HL-60 (cell line): Measurements from ENCODE around the gene VPS18.

Experiments
- DNase-seq, 2 experiments: peaks; one replicate each; pipeline ENCODE4 v3.0.0-alpha.2; 2010 to 2020; ENCODE audit warnings: low read depth in 1 of 2, low spot score in 1 of 2
- H3K27ac ChIP-seq: fragments of 250-450 bp; sonication (Bioruptor Pico); replicated peaks from 2 replicates; pipeline ENCODE4 v1.5.1; 2020; ENCODE audit warnings: mild to moderate bottlenecking, moderate library complexity
- H3K27me3 ChIP-seq: fragments of 250-450 bp; sonication (Bioruptor Pico); 2 replicates; pipeline ENCODE4 v1.5.1; 2021; ENCODE audit warnings: mild to moderate bottlenecking, moderate library complexity; ENCODE audit not compliant: insufficient read depth, poor library complexity, severe bottlenecking
- H3K4me3 ChIP-seq: replicated peaks from 2 replicates; pipeline ENCODE4 v1.5.1; 2011; ENCODE audit warnings: mild to moderate bottlenecking, control low read depth, low read length; ENCODE audit not compliant: insufficient read depth
- GABPA ChIP-seq: IDR thresholded peaks from 2 replicates; pipeline ENCODE4 v1.6.1; 2012; ENCODE audit warnings: low read depth
- POLR2AphosphoS5 ChIP-seq: IDR thresholded peaks from 2 replicates; pipeline ENCODE4 v1.6.1; 2012; ENCODE audit warnings: low read depth
- SPI1 ChIP-seq: IDR thresholded peaks from 2 replicates; pipeline ENCODE4 v1.6.1; 2012; ENCODE audit warnings: low read depth, mild to moderate bottlenecking, borderline replicate concordance
- TF ChIP-seq, protein P1 (sequence below): IDR thresholded peaks from one replicate; pipeline ENCODE4 v1.5.1; 2011; ENCODE audit warnings: low read length, control low read depth, inconsistent platforms; ENCODE audit not compliant: insufficient read depth
- TF ChIP-seq, protein P2 (sequence below): IDR thresholded peaks from 2 replicates; pipeline ENCODE4 v1.6.1; 2012; ENCODE audit warnings: low read depth; ENCODE audit not compliant: insufficient replicate concordance

VPS18 gene

DNA sequence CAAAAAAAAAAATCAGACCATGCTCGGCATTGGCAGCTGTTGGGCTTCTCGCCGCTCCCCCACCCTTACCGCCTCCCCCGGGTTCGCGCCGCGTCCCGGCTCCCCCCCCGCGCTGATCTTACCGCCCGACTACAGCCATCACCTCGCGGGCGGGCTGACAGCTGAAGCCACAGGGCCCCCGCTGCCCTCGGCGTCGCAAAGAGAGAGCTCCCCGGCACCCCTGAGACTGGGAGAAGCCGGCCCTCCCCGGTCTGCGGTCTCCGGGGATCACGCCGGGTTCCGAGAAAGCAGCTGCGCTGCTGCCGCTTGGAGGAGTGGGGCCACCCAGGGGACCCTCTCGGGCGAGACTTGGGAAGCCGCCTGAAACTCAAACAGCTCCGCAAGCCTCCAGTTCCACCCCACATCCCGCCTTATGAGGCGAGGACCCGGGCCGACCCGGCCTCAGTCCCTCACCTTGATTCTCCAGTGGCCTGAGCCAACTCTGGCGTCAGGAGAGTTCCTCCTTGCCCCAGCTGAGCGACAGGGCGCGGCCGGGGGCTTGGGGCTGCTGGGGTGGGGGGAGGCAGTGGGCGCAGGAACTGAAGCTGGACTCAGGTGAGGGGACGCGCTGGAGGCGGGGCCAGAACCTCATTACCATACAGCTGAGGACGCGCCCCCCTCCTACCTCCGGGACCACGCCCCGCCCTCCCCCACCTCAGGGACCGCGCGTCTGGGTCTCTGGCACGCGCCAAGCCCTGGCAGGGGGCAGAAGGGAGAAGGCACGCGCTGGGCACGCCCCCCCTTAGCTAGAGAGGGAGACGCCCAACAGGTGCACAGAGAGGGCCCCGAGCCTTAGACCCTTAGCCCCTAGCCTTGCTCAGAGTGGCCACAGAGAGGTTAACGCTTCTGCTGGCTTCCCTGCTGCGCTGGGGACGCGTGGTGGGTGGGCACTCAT lies 33.9 kb downstream of the VPS18 start:
- DNase-seq = peak in 1 of 2 experiments; percentile 29
- Histone ChIP-seq H3K27me3 (peaks cover 39% of the 10 kb centered on the region), H3K27ac (no peak overlapping the region), H3K4me3 (peak overlapping the region; percentile 32)
- TF ChIP-seq, protein P1, sequence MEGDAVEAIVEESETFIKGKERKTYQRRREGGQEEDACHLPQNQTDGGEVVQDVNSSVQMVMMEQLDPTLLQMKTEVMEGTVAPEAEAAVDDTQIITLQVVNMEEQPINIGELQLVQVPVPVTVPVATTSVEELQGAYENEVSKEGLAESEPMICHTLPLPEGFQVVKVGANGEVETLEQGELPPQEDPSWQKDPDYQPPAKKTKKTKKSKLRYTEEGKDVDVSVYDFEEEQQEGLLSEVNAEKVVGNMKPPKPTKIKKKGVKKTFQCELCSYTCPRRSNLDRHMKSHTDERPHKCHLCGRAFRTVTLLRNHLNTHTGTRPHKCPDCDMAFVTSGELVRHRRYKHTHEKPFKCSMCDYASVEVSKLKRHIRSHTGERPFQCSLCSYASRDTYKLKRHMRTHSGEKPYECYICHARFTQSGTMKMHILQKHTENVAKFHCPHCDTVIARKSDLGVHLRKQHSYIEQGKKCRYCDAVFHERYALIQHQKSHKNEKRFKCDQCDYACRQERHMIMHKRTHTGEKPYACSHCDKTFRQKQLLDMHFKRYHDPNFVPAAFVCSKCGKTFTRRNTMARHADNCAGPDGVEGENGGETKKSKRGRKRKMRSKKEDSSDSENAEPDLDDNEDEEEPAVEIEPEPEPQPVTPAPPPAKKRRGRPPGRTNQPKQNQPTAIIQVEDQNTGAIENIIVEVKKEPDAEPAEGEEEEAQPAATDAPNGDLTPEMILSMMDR = no peak
- TF ChIP-seq, protein P2, sequence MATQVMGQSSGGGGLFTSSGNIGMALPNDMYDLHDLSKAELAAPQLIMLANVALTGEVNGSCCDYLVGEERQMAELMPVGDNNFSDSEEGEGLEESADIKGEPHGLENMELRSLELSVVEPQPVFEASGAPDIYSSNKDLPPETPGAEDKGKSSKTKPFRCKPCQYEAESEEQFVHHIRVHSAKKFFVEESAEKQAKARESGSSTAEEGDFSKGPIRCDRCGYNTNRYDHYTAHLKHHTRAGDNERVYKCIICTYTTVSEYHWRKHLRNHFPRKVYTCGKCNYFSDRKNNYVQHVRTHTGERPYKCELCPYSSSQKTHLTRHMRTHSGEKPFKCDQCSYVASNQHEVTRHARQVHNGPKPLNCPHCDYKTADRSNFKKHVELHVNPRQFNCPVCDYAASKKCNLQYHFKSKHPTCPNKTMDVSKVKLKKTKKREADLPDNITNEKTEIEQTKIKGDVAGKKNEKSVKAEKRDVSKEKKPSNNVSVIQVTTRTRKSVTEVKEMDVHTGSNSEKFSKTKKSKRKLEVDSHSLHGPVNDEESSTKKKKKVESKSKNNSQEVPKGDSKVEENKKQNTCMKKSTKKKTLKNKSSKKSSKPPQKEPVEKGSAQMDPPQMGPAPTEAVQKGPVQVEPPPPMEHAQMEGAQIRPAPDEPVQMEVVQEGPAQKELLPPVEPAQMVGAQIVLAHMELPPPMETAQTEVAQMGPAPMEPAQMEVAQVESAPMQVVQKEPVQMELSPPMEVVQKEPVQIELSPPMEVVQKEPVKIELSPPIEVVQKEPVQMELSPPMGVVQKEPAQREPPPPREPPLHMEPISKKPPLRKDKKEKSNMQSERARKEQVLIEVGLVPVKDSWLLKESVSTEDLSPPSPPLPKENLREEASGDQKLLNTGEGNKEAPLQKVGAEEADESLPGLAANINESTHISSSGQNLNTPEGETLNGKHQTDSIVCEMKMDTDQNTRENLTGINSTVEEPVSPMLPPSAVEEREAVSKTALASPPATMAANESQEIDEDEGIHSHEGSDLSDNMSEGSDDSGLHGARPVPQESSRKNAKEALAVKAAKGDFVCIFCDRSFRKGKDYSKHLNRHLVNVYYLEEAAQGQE = no peak
- TF ChIP-seq GABPA (no peak), POLR2AphosphoS5 (no peak), SPI1 (no peak)

DNA sequence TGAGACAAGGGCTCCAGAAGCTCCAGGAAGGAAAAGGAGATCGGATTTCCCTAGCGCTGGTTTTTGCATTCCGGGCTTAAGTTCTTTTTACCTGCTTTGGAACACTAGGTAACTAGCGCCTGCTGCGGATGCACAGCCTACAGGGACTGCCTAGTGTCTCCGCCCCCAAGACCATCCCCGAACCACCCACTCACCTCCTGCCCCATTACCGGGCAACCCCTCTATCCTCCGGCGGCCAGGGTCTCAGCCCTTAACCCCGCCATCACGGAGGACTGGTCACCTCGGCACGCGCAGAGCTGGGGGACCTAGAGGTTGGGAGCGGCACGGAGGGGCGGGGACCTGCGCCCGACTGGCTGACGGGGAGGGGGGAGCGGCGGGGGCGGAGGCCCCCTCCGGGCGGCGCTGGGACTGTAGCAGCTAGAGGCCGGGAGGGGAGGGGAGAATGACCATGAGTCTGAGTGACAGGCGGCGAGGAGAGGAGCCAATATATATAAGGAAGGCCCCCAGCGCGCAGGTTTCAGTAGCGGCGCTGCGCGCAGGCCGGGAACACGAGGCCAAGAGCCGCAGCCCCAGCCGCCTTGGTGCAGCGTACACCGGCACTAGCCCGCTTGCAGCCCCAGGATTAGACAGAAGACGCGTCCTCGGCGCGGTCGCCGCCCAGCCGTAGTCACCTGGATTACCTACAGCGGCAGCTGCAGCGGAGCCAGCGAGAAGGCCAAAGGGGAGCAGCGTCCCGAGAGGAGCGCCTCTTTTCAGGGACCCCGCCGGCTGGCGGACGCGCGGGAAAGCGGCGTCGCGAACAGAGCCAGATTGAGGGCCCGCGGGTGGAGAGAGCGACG lies 34.8 kb downstream of the VPS18 start, which contains the start of gene DLL4:
TSS of gene DLL4 (plus strand) at position 520 of the 839 bp plus-strand sequence. CDS start 329 bp downstream, outside the sequence.
- peak within 1 kb of the TSS; percentile 32 for H3K4me3 ChIP-seq
- DNase-seq = peak in 1 of 2 experiments; percentile 48
- no peak within 1 kb of the TSS for H3K27ac ChIP-seq
- peaks cover 39% of the 10 kb centered on the region for H3K27me3 ChIP-seq
- TF ChIP-seq POLR2AphosphoS5 (no peak), GABPA (no peak), SPI1 (no peak)
- TF ChIP-seq, protein P2 = no peak
- TF ChIP-seq, protein P1 = no peak

DNA sequence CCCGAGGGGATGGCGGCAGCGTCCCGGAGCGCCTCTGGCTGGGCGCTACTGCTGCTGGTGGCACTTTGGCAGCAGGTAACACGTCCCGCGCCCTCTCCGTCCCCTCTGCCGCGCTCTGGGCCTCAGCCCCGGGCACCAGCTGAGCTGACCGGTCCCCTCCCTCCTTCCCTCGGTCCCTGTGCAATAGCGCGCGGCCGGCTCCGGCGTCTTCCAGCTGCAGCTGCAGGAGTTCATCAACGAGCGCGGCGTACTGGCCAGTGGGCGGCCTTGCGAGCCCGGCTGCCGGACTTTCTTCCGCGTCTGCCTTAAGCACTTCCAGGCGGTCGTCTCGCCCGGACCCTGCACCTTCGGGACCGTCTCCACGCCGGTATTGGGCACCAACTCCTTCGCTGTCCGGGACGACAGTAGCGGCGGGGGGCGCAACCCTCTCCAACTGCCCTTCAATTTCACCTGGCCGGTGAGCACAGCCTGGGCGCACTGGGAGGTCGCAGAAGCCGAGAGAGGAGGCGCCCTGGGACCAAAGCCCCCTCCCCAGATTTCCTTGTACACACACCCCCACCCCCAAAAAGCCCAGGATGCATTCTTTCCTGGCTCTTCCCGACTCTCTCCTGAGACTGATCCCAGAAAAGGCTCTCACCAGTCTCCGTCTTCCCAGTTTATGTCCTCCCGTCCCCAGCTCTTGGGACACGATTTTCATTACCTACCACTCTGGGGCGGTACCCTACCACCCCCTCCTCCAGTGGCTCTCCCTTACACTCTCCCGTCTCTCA lies 35.6 kb downstream of the VPS18 start:
- peak in 1 of 2 experiments; percentile 33 for DNase-seq
- peaks cover 39% of the 10 kb centered on the region for H3K27me3 ChIP-seq
- no peak overlapping the region for H3K27ac ChIP-seq
- TF ChIP-seq POLR2AphosphoS5 (no peak), SPI1 (no peak)
- TF ChIP-seq, protein P1 = no peak
- H3K4me3 ChIP-seq = peak overlapping the region; percentile 32
